HEK293 (cell line): ENCODE results near the gene ZNF688.
A peak's percentile ranks its signal among the peaks of the same experiment; 100 is the strongest.

ENCODE experiments used
- CTCF ChIA-PET: fragments of 350-600 bp; formaldehyde crosslinking; extraction: SDS; loops from one replicate; lab custom pipeline; 2021; ENCODE audit warnings: antibody characterized with exemption; lab: Yijun Ruan, JAX
- POLR2A ChIA-PET: fragments of 300-600 bp; formaldehyde crosslinking; extraction: SDS; loops from one replicate; lab custom pipeline; 2020; ENCODE audit warnings: antibody characterized with exemption, inconsistent platforms; lab: Yijun Ruan, JAX
- H3K27ac ChIP-seq: fragments of 200-500 bp; sonication (Bioruptor generic); 2 replicates; pipeline ENCODE4 v1.5.1; 2014; ENCODE audit warnings: low read depth, low read length, control low read depth, inconsistent platforms; ENCODE audit errors: extremely low read depth
- H3K36me3 ChIP-seq, 2 experiments: fragments of 200-500 bp in 1 of 2; sonication (Bioruptor generic) in 1 of 2; 1 replicate in 1 of 2; 2 replicates in 1 of 2; pipeline ENCODE4 v1.5.1; 2014 to 2017; ENCODE audit warnings: inconsistent platforms in 2 of 2, low read length in 2 of 2; ENCODE audit not compliant: control insufficient read depth in 2 of 2, insufficient read depth in 1 of 2
- H3K4me1 ChIP-seq: fragments of 200-500 bp; sonication (Bioruptor generic); 2 replicates; pipeline ENCODE4 v1.5.1; 2014; ENCODE audit warnings: mild to moderate bottlenecking, low read length, inconsistent platforms; ENCODE audit not compliant: control insufficient read depth, insufficient read depth
- H3K4me3 ChIP-seq: 2 replicates; pipeline ENCODE4 v1.5.1; 2011; ENCODE audit warnings: low read depth, mild to moderate bottlenecking, control low read depth, low read length, moderate library complexity
- H3K9me3 ChIP-seq: fragments of 200-500 bp; sonication (Bioruptor generic); 2 replicates; pipeline ENCODE4 v1.5.1; 2014; ENCODE audit warnings: low read depth, low read length, inconsistent platforms; ENCODE audit not compliant: control insufficient read depth, insufficient read depth
- EGR2 ChIP-seq: fragments of 450-650 bp; formaldehyde crosslinking; IDR thresholded peaks from 2 replicates; pipeline ENCODE4 v1.5.1; 2016; ENCODE audit warnings: low read depth, missing biosample characterization, missing genetic modification characterization
- GLIS1 ChIP-seq: fragments of 450-650 bp; formaldehyde crosslinking; IDR thresholded peaks from 2 replicates; pipeline ENCODE4 v1.5.1; 2016; ENCODE audit warnings: missing biosample characterization, missing genetic modification characterization
- HOXD13 ChIP-seq: sonication (generic); formaldehyde crosslinking; IDR thresholded peaks from 2 replicates; pipeline ENCODE4 v1.8.0; 2022; ENCODE audit warnings: missing genetic modification reagents, borderline replicate concordance
- KLF10 ChIP-seq: fragments of 450-650 bp; IDR thresholded peaks from 2 replicates; pipeline ENCODE4 v1.5.1; 2018; ENCODE audit warnings: missing biosample characterization, mild to moderate bottlenecking, missing genetic modification characterization
- MZF1 ChIP-seq: fragments of 450-650 bp; formaldehyde crosslinking; IDR thresholded peaks from 2 replicates; pipeline ENCODE4 v1.5.1; 2017; ENCODE audit warnings: missing biosample characterization, missing genetic modification characterization, borderline replicate concordance
- OSR2 ChIP-seq: fragments of 450-650 bp; formaldehyde crosslinking; IDR thresholded peaks from 2 replicates; pipeline ENCODE4 v1.5.1; 2016; ENCODE audit warnings: missing biosample characterization, missing genetic modification characterization
- PATZ1 ChIP-seq: fragments of 450-650 bp; formaldehyde crosslinking; IDR thresholded peaks from 2 replicates; pipeline ENCODE4 v1.5.1; 2016; ENCODE audit warnings: missing biosample characterization, missing genetic modification characterization
- ZBTB17 ChIP-seq: fragments of 450-650 bp; formaldehyde crosslinking; IDR thresholded peaks from 2 replicates; pipeline ENCODE4 v1.5.1; 2016; ENCODE audit warnings: missing biosample characterization, missing genetic modification characterization
- ZEB2 ChIP-seq: fragments of 450-650 bp; formaldehyde crosslinking; IDR thresholded peaks from 2 replicates; pipeline ENCODE4 v1.5.1; 2016; ENCODE audit warnings: missing biosample characterization, missing genetic modification characterization
- ZFHX2 ChIP-seq: fragments of 450-650 bp; formaldehyde crosslinking; conservative IDR thresholded peaks from 2 replicates; pipeline ENCODE4 v1.5.1; 2016; ENCODE audit warnings: missing biosample characterization, missing genetic modification characterization
- ZIC2 ChIP-seq: fragments of 450-650 bp; formaldehyde crosslinking; IDR thresholded peaks from 2 replicates; pipeline ENCODE4 v1.5.1; 2016; ENCODE audit warnings: missing biosample characterization, missing genetic modification characterization
- ZNF501 ChIP-seq: fragments of 450-650 bp; formaldehyde crosslinking; IDR thresholded peaks from 2 replicates; pipeline ENCODE4 v1.5.1; 2016; ENCODE audit warnings: missing biosample characterization, missing genetic modification characterization
- ZNF623 ChIP-seq: fragments of 450-650 bp; formaldehyde crosslinking; IDR thresholded peaks from 2 replicates; pipeline ENCODE4 v1.5.1; 2016; ENCODE audit warnings: missing biosample characterization, missing genetic modification characterization
- ZNF629 ChIP-seq: fragments of 450-650 bp; formaldehyde crosslinking; IDR thresholded peaks from 2 replicates; pipeline ENCODE4 v1.5.1; 2017; ENCODE audit warnings: missing biosample characterization, missing genetic modification characterization
- ZNF654 ChIP-seq: fragments of 450-650 bp; formaldehyde crosslinking; IDR thresholded peaks from 2 replicates; pipeline ENCODE4 v1.5.1; 2016; ENCODE audit warnings: low read depth, missing biosample characterization, missing genetic modification characterization
- ZNF677 ChIP-seq: fragments of 450-650 bp; IDR thresholded peaks from 2 replicates; pipeline ENCODE4 v1.5.0; 2018; ENCODE audit warnings: missing biosample characterization, mild to moderate bottlenecking, missing genetic modification characterization, moderate library complexity
- ZXDB ChIP-seq: fragments of 450-650 bp; formaldehyde crosslinking; IDR thresholded peaks from 2 replicates; pipeline ENCODE4 v1.5.1; 2016; ENCODE audit warnings: missing biosample characterization, missing genetic modification characterization
- TF ChIP-seq, protein P1 (sequence below): fragments of 450-650 bp; formaldehyde crosslinking; IDR thresholded peaks from 2 replicates; pipeline ENCODE4 v1.5.1; 2016; ENCODE audit warnings: missing biosample characterization, missing genetic modification characterization
- TF ChIP-seq, protein P2 (sequence below): fragments of 450-650 bp; formaldehyde crosslinking; IDR thresholded peaks from 2 replicates; pipeline ENCODE4 v1.5.1; 2017; ENCODE audit warnings: missing biosample characterization, missing genetic modification characterization

The ZNF688 gene

GRCh38 chr16:30552956-30553355 is 18.6 kb downstream of the ZNF688 start:
- ChIA-PET POLR2A (interaction anchor here (1.5 to 1.8 kb wide), 3 partner anchors 18 to 26 kb away, joined by 4 to 7 read pairs (median 6); partner anchors contain the start of gene ZNF747), CTCF (interaction anchor here (0.6 to 1.1 kb wide), 2 partner anchors 11 to 76 kb away, joined by 3 read pairs; no protein-coding TSS in a partner anchor)
- Histone ChIP-seq H3K9me3 (no peaks in the 10 kb centered on the region), H3K36me3 (peaks cover 9 to 37% of the 10 kb centered on the region in 2 experiments; a peak in 2 of 3 replicates), H3K4me1 (peaks cover 14% of the 10 kb centered on the region), H3K27ac (no peak overlapping the region; the same call in 1 of the 2 replicates), H3K4me3 (no peak overlapping the region)
- TF ChIP-seq ZBTB17 (tag by site-specific recombination) (0 out of 2 replicates have a peak, but pooled peaks have one; percentile 6), ZNF654 (no peak)

DNA sequence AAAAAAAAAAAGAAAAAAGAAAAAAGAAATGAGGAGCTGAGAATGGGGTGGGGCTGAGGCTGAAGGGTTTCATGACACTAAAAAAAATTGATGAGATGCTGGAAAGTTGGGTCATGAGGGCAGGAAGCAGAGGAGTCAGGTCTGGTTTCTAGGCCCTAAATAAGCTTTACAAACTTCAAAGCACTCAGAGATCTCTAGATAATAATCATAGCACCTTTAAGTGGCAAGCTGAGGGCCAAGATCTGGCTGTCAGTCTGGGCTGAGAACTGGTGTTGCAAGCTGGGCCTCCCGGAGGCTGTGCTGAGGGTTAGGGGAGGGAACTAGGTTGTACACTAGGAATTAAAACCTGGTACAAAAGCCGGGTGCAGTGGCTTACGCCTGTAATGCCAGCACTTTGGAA is 19.7 kb downstream of the ZNF688 start:
- H3K9me3 ChIP-seq, result no peaks in the 10 kb centered on the region
- no peak overlapping the region for H3K27ac ChIP-seq
- POLR2A ChIA-PET, result interaction anchor here (0.5 to 1.8 kb wide), 7 partner anchors 16 to 332 kb away, joined by 3 to 7 read pairs (median 5); partner anchors contain the start of genes DCTPP1, FBRS, ZNF688 and ZNF747
- peaks cover 9 to 37% of the 10 kb centered on the region in 2 experiments; a peak in 2 of 3 replicates for H3K36me3 ChIP-seq
- H3K4me3 ChIP-seq, result no peak overlapping the region
- TF ChIP-seq, protein P1, sequence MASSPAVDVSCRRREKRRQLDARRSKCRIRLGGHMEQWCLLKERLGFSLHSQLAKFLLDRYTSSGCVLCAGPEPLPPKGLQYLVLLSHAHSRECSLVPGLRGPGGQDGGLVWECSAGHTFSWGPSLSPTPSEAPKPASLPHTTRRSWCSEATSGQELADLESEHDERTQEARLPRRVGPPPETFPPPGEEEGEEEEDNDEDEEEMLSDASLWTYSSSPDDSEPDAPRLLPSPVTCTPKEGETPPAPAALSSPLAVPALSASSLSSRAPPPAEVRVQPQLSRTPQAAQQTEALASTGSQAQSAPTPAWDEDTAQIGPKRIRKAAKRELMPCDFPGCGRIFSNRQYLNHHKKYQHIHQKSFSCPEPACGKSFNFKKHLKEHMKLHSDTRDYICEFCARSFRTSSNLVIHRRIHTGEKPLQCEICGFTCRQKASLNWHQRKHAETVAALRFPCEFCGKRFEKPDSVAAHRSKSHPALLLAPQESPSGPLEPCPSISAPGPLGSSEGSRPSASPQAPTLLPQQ, result no peak
- no peak for TF ChIP-seq HOXD13
- TF ChIP-seq OSR2 (tag by site-specific recombination), result no peak
- H3K4me1 ChIP-seq, result peaks cover 11% of the 10 kb centered on the region
- CTCF ChIA-PET, result interaction anchor here (0.7 kb wide), 1 partner anchor 580 kb away, joined by 6 read pairs; no protein-coding TSS in a partner anchor

DNA sequence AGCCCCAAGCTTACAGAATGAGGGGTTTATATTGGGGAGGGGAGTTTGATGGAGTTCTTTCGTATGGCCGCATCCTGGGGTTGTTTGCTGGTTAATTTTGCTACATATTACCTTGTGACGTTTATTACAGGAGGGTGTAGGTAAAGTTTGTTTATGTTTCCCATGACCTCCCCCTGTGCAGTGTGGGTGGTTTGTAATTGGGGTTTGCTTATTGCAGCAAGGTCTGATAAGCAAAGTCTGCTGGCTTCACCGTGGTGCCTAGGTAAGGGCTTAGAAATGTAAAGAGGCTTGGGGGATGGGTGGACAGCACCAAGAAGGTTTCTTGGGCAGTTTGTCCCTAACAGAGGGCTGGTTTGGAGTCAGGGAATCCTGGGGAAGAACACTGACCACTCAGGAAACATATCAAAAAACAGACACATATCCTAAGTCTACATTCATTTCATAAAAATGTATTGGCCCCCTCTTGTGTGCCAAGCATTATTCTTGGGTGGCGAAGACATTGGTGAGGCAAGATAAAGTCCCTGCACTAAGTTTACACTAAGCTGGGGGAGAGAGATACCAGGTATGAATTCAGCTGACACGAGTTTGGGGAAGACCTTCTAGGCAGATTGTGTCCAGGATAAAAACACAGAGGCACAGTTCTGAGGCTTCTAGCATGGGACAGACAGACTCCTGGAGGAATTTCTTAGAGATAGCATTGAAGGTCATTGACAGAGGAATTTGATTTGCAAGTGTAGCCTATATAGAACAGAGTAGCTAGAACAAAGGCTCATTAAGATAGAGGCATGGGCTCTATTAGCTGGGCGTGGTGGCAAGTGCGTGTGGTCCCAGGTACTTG is 22.9 kb downstream of the ZNF688 start:
- Histone ChIP-seq H3K4me3 (no peak overlapping the region), H3K4me1 (peaks cover 11% of the 10 kb centered on the region), H3K36me3 (peaks cover 0 to 9% of the 10 kb centered on the region in 2 experiments; a peak in 1 of 3 replicates), H3K27ac (no peak overlapping the region), H3K9me3 (no peaks in the 10 kb centered on the region)
- TF ChIP-seq, protein P2, sequence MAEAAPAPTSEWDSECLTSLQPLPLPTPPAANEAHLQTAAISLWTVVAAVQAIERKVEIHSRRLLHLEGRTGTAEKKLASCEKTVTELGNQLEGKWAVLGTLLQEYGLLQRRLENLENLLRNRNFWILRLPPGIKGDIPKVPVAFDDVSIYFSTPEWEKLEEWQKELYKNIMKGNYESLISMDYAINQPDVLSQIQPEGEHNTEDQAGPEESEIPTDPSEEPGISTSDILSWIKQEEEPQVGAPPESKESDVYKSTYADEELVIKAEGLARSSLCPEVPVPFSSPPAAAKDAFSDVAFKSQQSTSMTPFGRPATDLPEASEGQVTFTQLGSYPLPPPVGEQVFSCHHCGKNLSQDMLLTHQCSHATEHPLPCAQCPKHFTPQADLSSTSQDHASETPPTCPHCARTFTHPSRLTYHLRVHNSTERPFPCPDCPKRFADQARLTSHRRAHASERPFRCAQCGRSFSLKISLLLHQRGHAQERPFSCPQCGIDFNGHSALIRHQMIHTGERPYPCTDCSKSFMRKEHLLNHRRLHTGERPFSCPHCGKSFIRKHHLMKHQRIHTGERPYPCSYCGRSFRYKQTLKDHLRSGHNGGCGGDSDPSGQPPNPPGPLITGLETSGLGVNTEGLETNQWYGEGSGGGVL, result peak; percentile 48; the same call in 1 of the 2 replicates
- no peak for TF ChIP-seq ZNF677 (tag by site-specific recombination)
- TF ChIP-seq ZNF623 (tag by site-specific recombination), result 0 out of 2 replicates have a peak, but pooled peaks have one; percentile 14
- TF ChIP-seq ZIC2, result peak; percentile 47; the same call in 1 of the 2 replicates
- TF ChIP-seq ZNF629, result 0 out of 2 replicates have a peak, but pooled peaks have one; percentile 31
- 0 out of 2 replicates have a peak, but pooled peaks have one; percentile 27 for TF ChIP-seq ZEB2
- peak; percentile 49; the same call in 1 of the 2 replicates for TF ChIP-seq PATZ1 (tag by site-specific recombination)
- TF ChIP-seq ZNF501 (tag by site-specific recombination), result no peak
- no peak for TF ChIP-seq MZF1 (tag by site-specific recombination)
- no peak for TF ChIP-seq KLF10 (tag by site-specific recombination)
- TF ChIP-seq GLIS1, result peak; percentile 88
- TF ChIP-seq ZXDB (tag by site-specific recombination), result peak; percentile 20; the same call in 1 of the 2 replicates
- TF ChIP-seq EGR2 (tag by site-specific recombination), result peak; percentile 76
- TF ChIP-seq ZFHX2 (tag by site-specific recombination), result peak; percentile 78
- ChIA-PET POLR2A (interaction anchor here (0.9 to 1.3 kb wide), 3 partner anchors 10 to 22 kb away, joined by 3 to 13 read pairs (median 3); partner anchors contain the start of gene ZNF764), CTCF (interaction anchor here (0.7 to 2.6 kb wide), 3 partner anchors 13 to 127 kb away, joined by 3 to 6 read pairs (median 3); no protein-coding TSS in a partner anchor)
